Measurements from ENCODE around the gene IGF2BP3.

IGF2BP3 gene

DNA sequence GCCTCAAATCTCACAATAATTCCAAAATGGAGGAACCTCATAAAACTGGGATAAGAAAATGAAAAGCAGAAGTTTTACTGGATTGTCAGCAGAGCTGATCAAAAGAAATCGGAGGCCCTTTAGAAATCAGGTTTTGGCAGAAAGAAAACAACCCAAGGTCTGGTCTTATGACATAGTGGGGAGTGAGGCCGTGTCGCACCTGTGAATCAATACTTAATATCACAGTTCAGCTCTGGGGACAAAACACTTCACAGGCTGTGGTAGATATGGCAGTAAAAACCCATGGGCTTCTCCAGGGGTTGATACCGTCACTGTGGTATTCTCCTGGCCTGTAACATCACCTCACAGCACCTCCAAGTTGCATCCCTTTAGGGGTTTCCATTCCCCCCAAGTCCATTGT, 177.7 kb downstream of the IGF2BP3 start:
- no peak for DNase-seq

DNA sequence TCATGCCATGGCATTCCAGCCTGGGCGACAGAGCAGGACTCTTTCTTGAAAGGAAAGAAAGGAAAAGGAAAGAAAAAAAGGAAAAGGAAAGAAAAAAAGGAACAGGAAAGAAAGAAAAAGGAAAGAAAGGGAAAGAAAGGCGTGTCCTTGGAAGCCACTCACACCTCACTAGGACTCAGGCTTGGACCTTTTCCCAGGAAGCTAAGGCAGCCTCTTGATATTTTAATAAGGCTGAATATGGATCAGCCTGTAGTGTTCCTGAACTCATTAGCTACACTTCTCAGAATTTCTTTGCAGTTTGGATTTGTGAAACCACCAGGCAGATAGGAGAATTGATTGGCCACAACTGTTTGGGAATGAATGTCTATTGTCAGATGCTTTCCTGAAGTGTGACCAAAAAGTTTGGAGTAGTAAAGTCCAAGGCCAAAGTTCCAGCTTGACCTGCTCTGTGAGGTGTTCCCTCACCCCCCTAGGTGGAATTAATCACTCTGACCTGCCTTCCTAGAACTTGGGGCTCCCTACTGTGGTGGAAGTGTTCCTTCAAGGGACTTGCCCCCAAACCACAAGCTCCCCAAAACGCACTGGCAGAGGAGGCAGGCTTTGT, 178.2 kb downstream of the IGF2BP3 start:
- no peak for DNase-seq

DNA sequence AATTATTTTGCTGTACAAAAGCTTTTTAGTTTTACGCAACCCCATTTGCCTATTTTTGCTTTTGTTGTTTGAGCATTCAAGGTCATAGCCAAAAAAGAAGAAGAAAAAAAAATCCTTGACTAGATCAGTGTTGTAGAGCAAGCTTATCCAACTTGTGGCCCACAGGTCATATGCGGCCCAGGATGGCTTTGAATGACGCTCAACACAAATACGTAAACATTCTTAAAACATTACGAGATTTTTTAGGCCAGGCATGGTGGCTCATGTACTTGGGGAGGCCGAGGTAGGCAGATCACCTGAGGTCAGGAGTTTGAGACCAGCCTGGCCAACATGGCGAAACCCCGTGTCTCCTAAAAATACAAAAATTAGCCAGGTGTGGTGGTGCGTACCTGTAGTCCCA, 179.3 kb downstream of the IGF2BP3 start:
- DNase-seq = no peak

DNA sequence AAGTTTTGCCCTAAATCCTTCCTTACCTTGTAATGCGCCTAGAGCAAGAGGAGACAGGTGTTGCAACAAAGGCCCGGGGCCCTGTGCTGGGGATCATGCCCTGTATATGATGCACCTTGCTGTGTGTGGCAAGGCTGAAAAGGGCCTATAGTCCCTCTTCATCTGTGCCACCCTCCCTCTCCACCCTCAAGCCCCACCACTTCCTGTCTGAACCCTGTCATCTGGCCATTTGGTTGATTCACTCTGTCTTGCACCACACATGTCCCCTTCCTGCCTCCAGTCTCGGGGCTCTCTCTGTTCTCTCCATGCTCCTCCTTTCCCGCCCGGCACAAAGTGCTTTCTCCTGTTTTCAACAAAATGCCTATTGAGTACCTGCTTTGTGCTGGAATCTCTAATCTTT, 182.7 kb downstream of the IGF2BP3 start:
- DNase-seq = no peak

DNA sequence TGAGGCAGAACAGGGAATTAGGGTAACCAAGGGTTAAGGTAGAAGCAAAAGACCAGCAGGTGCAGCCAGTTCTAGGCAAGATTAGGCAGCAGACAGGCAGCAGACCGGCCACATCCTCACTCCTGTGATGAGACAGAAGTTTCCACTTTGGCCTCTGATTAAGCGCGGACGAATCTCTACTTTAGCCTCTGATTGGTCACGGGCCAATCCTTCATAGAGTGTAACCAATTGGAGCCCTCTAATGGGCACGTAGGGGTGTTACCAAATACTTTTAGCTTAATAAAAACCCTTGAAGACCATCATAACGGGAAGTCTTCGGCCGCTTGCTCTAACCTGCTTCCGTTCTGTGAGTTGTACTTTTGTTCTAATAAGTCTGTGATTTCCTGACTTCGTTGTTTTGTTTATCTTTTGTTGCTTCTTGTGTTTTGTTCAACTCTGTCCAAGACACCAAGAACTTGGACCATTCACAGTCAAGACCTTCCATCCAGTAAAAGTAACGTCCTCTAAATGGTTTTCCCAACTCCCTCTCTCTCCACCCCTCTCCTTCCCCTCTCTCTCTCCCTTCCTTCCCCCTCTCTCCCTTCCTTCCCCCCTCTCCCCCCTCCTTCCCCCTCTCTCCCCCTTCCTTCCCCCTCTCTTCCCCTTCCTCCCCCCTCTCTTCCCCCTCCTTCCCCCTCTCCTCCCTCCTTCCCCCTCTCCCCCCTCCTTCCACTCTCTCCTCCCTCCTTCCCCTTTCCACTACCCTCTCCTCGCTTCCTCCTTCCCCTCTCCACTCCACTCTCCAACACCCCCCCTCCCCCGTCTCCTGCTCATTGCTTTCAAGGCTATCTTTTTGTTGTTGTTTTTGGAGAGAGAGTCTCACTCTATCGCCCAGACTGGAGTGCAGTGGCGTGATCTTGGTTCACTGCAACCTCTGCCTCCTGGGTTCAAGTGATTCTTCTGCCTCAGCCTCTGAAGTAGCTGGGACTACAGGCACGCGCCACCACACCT, 184.3 kb downstream of the IGF2BP3 start:
- no peak for DNase-seq

DNA sequence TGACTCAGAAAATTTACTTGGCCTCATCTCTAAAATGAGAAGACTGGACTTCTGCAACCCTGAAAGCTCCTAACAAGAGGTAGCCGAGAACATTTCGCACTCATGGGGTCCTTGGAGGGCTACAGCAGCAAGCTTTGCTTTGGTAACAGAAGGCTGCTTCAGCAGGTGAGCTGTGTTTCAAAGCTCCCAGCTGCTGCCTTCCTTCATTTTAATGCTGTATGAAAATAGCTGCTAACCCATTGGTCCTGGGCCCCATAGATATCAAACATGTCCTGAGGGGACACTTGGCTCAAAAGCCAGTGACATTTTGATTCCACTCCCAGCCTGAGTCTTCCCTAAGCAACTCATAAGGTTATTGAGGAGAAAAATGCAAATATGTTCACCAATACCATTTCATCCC, 185.4 kb downstream of the IGF2BP3 start:
- no peak for DNase-seq

DNA sequence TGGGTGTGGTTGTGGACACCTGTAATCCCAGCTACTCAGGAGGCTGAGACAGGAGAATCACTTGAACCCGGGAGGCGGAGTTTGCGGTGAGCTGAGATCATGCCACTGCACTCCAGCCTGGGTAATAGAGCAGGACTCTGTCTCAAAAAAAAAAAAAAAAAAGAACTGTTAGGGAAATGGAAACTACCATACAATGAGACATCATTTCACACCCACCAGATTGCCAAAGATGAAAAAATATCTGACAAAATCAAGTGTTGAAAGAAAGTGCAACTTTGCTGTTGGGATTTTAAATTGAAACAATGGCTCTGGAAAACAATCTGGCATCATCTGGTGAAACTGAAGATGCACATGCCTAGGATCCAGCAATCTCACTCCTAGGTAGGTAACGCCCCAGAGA, 187.2 kb downstream of the IGF2BP3 start:
- DNase-seq = no peak

DNA sequence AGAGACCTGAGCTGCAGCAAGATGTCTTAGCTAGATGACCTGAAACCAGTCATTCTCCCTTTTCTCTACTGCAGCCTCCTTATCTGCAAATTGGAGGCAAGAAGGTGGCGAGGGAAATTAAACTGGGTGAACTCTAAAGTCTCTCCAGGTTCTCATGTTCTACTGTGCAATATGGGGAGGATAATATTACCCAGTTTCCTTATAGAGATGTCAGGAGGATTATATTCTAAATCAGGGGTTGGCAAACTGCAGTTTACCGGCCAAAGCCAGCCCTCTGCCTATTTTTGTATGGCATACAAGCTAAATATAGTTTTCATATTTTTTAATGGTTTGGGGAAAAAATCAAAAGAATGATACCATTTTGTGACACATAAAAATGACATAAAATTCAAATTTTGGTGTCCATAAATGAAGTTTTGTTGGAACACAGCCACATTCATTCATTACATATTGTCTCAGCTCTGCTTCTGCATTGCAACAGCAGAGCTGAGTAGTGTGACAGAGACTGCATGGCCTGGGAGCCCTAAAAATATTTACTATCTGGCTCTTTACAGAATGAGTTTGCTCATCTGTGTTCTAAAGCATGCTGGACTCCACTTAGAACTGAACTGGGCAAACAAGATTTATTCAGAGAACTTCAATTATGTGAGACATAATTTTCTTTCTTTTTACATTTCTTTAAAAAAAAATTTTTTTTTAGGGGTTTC, 190.3 kb downstream of the IGF2BP3 start:
- DNase-seq = no peak

DNA sequence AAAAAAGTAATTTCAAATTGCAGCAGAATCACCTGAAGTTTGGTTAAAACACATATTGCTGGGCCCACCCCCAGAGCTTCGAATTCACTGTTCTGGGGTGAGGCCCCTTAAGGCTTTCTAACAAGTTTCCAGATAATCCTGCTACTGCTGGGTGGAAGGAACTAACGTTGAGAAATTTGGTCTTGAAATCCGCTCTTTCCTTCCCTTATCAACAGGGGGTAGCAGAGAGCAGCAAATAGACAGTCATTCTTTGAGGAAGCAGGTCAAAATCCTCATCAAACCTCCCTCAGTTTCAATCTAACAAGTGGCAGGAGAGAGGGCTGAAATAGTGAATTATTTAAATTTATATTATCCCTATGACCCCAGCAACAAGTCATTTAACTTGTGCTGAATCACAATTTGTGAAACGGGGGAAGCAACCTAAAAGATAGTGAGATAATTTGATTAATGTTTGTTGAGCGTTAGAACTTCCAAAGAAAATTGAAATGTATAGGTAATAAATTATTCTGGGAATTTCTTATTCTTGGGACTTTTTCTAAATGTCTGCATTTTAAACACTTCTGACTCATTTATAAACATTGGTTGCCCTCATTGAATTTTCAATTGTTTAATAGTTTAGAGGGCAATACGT, 192.8 kb downstream of the IGF2BP3 start:
- DNase-seq = peak; percentile 65

DNA sequence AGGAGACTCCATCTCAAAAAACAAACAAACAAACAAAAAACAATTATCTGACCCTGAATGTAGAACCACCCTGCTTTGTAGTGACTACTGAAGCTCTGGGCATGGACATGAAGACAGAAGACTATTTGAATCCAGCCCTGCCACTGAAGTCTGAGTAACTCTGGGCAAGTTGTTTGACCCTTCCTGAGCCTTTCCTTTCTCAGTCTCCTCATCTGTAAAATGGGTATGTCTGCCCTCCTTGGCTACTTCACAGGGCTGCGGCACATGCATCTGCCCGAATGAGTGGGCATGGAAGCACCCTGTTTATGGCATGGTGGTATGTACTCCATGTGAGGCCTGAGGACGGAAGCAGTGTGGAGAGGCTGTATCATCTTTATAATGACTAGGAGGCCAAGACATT, 193.3 kb downstream of the IGF2BP3 start:
- no peak for DNase-seq

DNA sequence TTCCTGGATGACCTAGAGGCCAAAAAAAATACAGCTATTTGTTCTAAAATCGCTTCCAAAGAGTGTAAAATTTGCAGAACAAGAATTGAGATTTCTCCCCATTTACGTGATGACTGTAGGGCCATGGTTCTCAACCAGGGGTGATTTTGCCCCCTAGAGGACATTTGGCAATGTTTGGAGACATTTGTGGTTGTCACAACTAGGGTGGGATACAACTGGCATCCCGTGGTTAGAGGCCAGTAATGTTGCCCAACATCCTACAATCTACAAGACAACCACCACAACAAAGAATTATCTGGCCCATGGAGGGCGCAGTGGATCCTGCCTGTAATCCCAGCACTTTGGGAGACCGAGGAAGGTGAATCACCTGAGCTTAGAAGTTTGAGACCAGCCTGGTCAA, 193.9 kb downstream of the IGF2BP3 start:
- DNase-seq = no peak

DNA sequence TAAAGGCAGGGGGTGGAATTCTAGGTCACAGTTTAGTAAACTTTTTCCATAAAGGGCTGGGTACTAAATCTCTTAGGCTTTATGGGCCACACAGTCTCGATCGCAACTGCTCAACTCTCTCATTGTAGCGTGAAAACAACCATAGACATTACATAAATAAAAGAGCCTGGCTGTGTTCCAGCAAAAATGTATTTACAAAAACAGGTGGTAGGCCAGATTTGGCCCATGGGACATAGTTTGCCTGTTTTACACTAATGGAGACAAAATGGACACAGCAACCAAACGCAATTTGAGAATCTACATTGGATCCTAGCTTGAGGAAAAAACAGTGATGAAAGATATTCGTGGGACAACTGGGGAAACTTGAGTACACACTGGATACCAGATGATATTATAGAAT, 194.4 kb downstream of the IGF2BP3 start:
- no peak for DNase-seq

DNA sequence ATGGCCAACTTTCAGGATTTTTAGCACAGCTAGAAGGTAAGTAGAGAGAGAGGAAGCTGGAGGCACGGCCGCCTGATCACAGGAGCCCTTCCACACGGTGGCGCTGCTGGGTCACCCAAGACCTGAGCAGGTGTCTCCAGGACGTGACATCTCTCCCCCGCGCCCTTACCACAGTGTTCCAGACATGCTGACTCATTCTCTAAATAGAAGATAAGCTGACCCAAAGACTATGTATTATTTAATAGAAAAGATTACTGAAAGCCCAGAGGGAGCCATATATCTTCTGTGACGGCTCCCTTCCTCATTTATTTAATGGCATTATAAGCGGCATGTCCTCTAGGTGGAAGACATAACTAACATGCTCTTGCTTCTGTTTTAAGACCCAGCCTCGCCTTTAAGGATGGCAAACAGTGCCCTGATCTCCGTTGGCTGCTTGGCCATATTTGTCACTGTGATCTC, 197.1 kb downstream of the IGF2BP3 start:
- DNase-seq = peak; percentile 79

DNA sequence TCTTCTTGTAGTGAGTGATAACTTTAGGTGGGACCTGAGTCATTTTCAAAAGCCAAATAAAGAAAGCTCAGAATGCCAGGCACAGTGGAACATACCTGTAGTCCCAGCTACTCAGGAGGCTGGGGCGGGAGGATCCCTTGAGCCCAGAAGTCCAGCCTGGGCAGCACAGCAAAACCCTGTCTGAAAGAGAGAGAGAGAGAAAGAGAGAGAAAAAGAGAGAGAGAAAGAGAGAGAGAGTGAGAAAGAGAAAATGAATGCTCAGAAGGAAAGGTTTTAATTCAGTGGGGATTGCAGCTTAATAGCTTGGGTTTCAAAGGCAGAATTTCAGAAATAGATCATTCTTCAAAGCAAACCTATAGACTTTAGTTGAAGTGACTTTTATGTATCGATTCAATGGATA, 198.0 kb downstream of the IGF2BP3 start:
- DNase-seq = no peak

DNA sequence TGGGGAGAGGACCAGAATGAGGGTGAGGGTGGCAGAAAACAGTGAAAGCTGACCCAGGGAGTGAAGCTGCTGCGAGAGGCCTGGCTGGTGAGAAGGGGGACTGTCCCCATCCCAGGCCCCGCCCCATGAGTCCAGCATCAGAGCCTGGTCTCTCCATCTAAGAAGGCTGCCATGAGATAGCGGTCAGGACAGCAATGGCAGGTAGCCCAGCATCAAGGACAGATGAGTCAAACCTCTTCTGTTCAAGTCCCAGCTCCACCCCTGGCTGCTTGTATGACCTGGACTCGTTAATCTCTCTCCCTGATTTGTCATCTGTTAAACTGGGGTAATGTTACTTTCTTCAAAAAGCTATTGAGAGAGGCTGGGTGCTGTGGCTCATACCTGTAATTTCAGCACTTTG, 201.5 kb downstream of the IGF2BP3 start:
- DNase-seq = no peak

DNA sequence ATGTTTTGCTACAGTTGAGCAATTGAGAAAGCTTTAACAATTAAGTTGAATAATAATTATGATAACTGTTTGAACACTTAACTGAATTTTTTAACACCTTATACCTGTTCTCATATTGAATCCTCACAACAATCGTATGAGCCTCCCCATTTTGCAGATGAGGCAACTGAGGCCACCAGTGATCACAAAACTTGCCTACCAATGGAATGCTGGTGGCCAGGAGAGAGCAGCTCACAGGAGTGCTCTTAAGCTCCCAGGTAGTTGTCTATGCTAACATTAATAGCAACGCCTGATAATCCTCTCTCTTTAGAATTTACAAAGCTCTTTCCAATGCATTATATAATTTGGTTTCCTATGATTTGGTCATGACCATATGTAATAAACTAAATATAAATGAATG, 202.1 kb downstream of the IGF2BP3 start:
- no peak for DNase-seq

DNA sequence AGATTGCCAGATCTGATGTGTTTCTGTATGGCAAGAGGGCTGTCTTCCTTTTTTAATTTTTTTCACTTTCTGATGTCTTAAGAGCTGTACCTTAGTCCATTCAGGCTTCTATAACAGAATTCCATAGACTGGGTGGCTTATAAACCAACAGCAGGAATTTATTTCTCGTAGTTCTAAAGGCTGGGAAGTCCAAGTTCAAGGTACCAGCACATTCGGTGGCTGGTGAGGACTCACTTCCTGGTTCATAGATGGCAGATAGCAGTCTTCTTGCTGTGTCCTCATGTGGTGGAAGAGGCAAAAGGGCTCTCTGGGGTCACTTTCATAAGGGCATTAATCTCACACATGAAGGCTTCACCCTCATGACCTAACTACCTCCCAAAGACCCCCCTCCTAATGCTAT, 202.9 kb downstream of the IGF2BP3 start:
- DNase-seq = no peak

DNA sequence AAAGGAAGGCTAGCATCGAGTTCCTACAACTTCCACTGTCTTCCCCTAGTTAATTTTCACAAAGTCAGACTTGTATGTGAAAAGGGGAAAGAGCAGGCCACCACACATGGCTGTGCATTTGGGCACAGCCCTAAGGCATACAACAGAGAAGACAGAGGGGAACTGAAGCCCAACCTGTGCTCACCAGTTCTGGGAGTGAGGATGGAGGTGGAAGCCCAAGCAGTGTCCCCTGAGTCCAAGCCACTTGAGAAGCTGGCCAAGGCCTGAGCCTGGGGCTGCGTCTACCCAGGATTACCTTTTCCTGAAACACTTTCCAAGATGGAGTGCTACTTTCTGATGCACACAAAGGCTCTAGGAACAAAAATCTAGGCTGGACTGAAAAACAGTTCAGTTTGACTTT, 203.4 kb downstream of the IGF2BP3 start:
- no peak for DNase-seq

DNA sequence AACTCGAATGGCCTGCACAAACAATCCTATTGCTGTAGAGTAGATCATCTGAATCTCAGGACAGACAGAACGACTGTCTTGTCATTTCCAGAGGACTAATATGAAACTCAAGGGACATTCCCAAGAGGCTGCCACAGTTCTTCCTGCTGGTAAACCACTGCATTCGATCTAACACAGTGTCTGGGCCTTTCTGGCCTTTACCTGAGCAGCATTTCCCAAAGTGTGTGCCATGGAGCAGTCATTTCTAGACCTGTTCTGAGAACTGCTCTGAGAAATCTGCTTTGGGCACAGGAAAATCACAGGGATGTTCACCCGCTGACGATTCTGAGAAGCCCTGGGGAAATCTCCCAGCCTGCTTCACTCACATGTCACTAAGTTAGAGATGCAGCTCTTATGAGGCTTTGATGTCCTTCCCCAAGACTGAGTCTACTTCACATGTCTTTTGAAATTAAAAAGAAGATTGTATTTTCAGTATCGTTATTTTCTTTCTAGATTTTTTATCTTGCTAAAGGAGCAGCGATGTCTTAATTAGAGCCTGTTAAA, 205.3 kb downstream of the IGF2BP3 start:
- no peak for DNase-seq

DNA sequence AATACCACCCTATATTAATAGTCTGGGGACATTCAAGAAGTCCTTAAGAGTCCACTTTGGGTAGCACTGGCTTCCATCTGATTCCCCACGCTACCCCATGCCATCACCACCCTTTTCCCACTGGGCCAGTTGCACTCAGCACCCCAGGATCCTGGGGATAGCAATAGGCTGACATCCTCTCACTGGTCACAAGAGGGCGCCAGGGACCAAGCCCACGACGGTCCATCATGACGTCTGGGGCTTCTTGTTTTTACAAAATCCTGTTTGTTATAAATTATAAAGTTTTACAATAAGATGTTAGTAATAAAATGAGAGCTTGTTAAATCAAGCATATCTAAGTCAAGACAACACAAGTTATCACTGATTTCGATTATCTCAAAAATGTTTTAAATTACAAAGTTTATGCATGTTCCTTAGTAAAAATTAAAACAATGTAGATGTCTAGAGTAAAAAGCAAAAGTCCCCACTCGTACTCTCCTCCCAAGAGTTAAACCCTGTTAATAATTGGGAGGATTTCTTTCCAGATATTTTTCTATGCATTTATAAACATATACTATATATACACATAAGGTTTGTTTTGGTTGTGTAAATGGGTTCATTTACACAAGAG, 208.3 kb downstream of the IGF2BP3 start:
- peak; percentile 35 for DNase-seq

DNA sequence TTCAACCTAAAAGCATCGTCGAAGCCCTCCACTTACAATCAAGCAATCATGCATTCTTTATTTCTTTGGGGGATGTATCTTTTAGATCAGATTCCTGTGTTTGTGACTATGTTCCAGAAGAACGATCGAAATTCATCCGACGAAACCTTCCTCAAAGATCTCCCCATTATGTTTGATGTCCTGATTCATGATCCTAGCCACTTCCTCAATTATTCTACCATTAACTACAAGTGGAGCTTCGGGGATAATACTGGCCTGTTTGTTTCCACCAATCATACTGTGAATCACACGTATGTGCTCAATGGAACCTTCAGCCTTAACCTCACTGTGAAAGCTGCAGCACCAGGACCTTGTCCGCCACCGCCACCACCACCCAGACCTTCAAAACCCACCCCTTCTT, 209.9 kb downstream of the IGF2BP3 start:
- DNase-seq = no peak
